Measurements from ENCODE around the gene TGFBR3.

DNA sequence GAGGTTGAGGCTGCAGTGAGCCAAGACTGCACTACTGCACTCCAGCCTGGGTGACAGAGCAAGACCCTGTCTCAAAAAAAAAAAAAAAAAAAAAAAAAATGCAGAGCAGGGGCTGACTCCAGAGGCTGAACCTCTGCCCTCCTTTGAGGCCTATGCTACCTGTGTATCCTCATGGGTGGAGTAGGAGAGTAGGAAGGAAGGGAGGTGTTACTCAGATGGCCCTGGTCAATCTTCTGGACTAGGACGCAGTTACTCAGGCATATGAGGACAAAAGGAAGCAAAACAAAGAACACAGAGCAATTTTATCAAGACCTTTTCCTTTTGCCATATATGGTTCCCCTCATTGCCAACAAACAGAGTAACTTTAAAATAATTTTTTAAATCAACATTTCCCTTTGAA is 35.2 kb downstream of the TGFBR3 start:
- TF ChIP-seq, protein P1, sequence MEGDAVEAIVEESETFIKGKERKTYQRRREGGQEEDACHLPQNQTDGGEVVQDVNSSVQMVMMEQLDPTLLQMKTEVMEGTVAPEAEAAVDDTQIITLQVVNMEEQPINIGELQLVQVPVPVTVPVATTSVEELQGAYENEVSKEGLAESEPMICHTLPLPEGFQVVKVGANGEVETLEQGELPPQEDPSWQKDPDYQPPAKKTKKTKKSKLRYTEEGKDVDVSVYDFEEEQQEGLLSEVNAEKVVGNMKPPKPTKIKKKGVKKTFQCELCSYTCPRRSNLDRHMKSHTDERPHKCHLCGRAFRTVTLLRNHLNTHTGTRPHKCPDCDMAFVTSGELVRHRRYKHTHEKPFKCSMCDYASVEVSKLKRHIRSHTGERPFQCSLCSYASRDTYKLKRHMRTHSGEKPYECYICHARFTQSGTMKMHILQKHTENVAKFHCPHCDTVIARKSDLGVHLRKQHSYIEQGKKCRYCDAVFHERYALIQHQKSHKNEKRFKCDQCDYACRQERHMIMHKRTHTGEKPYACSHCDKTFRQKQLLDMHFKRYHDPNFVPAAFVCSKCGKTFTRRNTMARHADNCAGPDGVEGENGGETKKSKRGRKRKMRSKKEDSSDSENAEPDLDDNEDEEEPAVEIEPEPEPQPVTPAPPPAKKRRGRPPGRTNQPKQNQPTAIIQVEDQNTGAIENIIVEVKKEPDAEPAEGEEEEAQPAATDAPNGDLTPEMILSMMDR (conservative IDR thresholded peaks at IDR 0.05 in 1 of 2, IDR thresholded peaks at IDR 0.05 in 1 of 2; ENCODE audit: extremely low read depth in 1 of 2, insufficient read depth in 1 of 2, low read depth in 1 of 2, low read length in 2 of 2), result no peak
- TF ChIP-seq EZH2 (IDR thresholded peaks at IDR 0.05; ENCODE audit: borderline replicate concordance, low read length), result no peak

Measured in mammary epithelial cell (primary cell).